ENCODE results near the gene PATZ1.
"Not testable (repeated sequence)": the region's sequence is repeated elsewhere in the genome, so short reads cannot be mapped to it uniquely, and the experiment has no call there.

PATZ1 gene

GRCh38 chr22:31350410-31350863 is 4.3 kb upstream of the PATZ1 start:
- TF ChIP-seq POLR2A (IDR thresholded peaks at IDR 0.05; ENCODE audit: extremely low read depth, insufficient read length) (no peak), MYC (IDR thresholded peaks at IDR 0.05; ENCODE audit: low read depth, low read length) (no peak), CTCF (IDR thresholded peaks at IDR 0.05; ENCODE audit: low read depth, low read length) (no peak), MAX (IDR thresholded peaks at IDR 0.05; ENCODE audit: low read depth, low read length) (no peak)
- H3K4me3 ChIP-seq (ENCODE audit: low read depth, low read length) = no peak overlapping the region
- DNase-seq (ENCODE audit: low read depth) = no peak

- TF ChIP-seq CTCF (IDR thresholded peaks at IDR 0.05; ENCODE audit: low read depth, low read length) (no peak), POLR2A (IDR thresholded peaks at IDR 0.05; ENCODE audit: extremely low read depth, insufficient read length) (no peak), MAX (IDR thresholded peaks at IDR 0.05; ENCODE audit: low read depth, low read length) (no peak), MYC (IDR thresholded peaks at IDR 0.05; ENCODE audit: low read depth, low read length) (no peak)
- no peak overlapping the region for H3K4me3 ChIP-seq (ENCODE audit: low read depth, low read length)
- DNase-seq (ENCODE audit: low read depth) = no peak
These were observed 3.8 kb upstream of the PATZ1 start for GRCh38 chr22:31349960-31350359.

GRCh38 chr22:31348766-31349165 is 2.6 kb upstream of the PATZ1 start:
- no peak for DNase-seq (ENCODE audit: low read depth)
- no peak overlapping the region for H3K4me3 ChIP-seq (ENCODE audit: low read depth, low read length)
- TF ChIP-seq MYC (IDR thresholded peaks at IDR 0.05; ENCODE audit: low read depth, low read length) (no peak), MAX (IDR thresholded peaks at IDR 0.05; ENCODE audit: low read depth, low read length) (no peak), POLR2A (IDR thresholded peaks at IDR 0.05; ENCODE audit: extremely low read depth, insufficient read length) (no peak), CTCF (IDR thresholded peaks at IDR 0.05; ENCODE audit: low read depth, low read length) (no peak)

GRCh38 chr22:31348009-31348337 is 1.8 kb upstream of the PATZ1 start:
- DNase-seq (ENCODE audit: low read depth) = not testable (repeated sequence)
- peak overlapping the region; percentile 75 for H3K4me3 ChIP-seq (ENCODE audit: low read depth, low read length)

- DNase-seq (ENCODE audit: low read depth) = peak; percentile 82
- H3K4me3 ChIP-seq (ENCODE audit: low read depth, low read length) = peak overlapping the region; percentile 75
- peak; percentile 14 for TF ChIP-seq POLR2A (IDR thresholded peaks at IDR 0.05; ENCODE audit: extremely low read depth, insufficient read length)
- peak; percentile 16; the same call in 1 of the 2 replicates for TF ChIP-seq MAX (IDR thresholded peaks at IDR 0.05; ENCODE audit: low read depth, low read length)
- TF ChIP-seq MYC (IDR thresholded peaks at IDR 0.05; ENCODE audit: low read depth, low read length) = peak; percentile 49; the same call in 1 of the 2 replicates
- TF ChIP-seq CTCF (IDR thresholded peaks at IDR 0.05; ENCODE audit: low read depth, low read length) = no peak
These were observed 1.3 kb upstream of the PATZ1 start for GRCh38 chr22:31347251-31348008.

GRCh38 chr22:31346733-31347250 is 646 bp upstream of the PATZ1 start:
- TF ChIP-seq POLR2A (IDR thresholded peaks at IDR 0.05; ENCODE audit: extremely low read depth, insufficient read length) = peak; percentile 42
- no peak for TF ChIP-seq MAX (IDR thresholded peaks at IDR 0.05; ENCODE audit: low read depth, low read length)
- peak; percentile 88 for DNase-seq (ENCODE audit: low read depth)
- peak overlapping the region; percentile 75 for H3K4me3 ChIP-seq (ENCODE audit: low read depth, low read length)
